GM12878 (cell line): ENCODE data around the gene ABHD2. TPM values are rescaled to one million over a fixed set of nuclear protein-coding genes. Genes with fewer than 3 reads are reported as not detected.
A peak's percentile ranks its signal among the peaks of the same experiment; 100 is the strongest.

Source experiments
- ATAC-seq: fragments of 200-7000 bp; cut with Tn5 transposase; 3 replicates; pipeline ENCODE4 v1.9.1; 2020; ENCODE audit warnings: mild to moderate bottlenecking, moderate library complexity
- BruUV-seq: library from RNA; stranded (reverse); fragments of 400-500 nt; replicated peaks from 2 replicates; lab custom pipeline; 2021; lab: Mats Ljungman, UMichigan
- CTCF ChIA-PET: fragments of 300-600 bp; sonication (Branson Sonifier 250); formaldehyde crosslinking; extraction: SDS; loops from one replicate; lab custom pipeline; 2021; ENCODE audit warnings: inconsistent platforms; lab: Yijun Ruan, JAX
- POLR2A ChIA-PET: fragments of 350-600 bp; formaldehyde crosslinking; extraction: SDS; loops from one replicate; lab custom pipeline; 2021; ENCODE audit warnings: inconsistent platforms; lab: Charles Lee
- RAD21 ChIA-PET: fragments of 300-600 bp; sonication (Branson Sonifier 250); formaldehyde crosslinking; loops from one replicate; lab custom pipeline; 2023; ENCODE audit warnings: antibody characterized with exemption; ENCODE audit not compliant: unreplicated experiment; lab: Charles Lee
- SMC1A ChIA-PET: fragments of 300-600 bp; sonication (Branson Sonifier 250); formaldehyde crosslinking; loops from one replicate; lab custom pipeline; 2023; ENCODE audit not compliant: unreplicated experiment, uncharacterized antibody; lab: Charles Lee
- DNase-seq: peaks from one replicate; pipeline ENCODE4 v3.0.0-alpha.2; 2011; ENCODE audit warnings: low read depth, low spot score
- FAIRE-seq: peaks from 3 replicates; lab custom pipeline; 2011; peaks lifted over from hg19 to GRCh38; lab: Jason Lieb, UNC
- H2AFZ ChIP-seq: 2 replicates; pipeline ENCODE4 v1.6.0; 2011; ENCODE audit warnings: low read depth, low read length, control low read depth; ENCODE audit not compliant: control insufficient read depth
- H3K27ac ChIP-seq: 2 replicates; pipeline ENCODE4 v1.5.1; 2011; ENCODE audit warnings: control low read depth; ENCODE audit not compliant: control insufficient read depth, insufficient read depth
- H3K27me3 ChIP-seq, 2 experiments: replicated peaks in 1 of 2; 2 replicates each; pipeline versions ENCODE4 v1.6.0 to v1.6.1; 2011; ENCODE audit warnings: low read length in 1 of 2; ENCODE audit not compliant: control insufficient read depth in 2 of 2, insufficient read depth in 2 of 2
- H3K36me3 ChIP-seq, 2 experiments: 2 replicates each; pipeline ENCODE4 v1.5.1; 2011; ENCODE audit warnings: low read length in 1 of 2; ENCODE audit not compliant: control insufficient read depth in 2 of 2, insufficient read depth in 2 of 2
- H3K4me1 ChIP-seq: 2 replicates; pipeline ENCODE4 v1.6.1; 2011; ENCODE audit warnings: mild to moderate bottlenecking, low read length, moderate library complexity, mixed read lengths; ENCODE audit not compliant: control insufficient read depth, insufficient read depth
- H3K4me2 ChIP-seq: 2 replicates; pipeline ENCODE4 v1.6.0; 2011; ENCODE audit warnings: control low read depth; ENCODE audit not compliant: control insufficient read depth, insufficient read depth
- H3K4me3 ChIP-seq: fragments of 200-600 bp; sonication (generic); 2 replicates; pipeline ENCODE4 v1.5.1; 2016
- H3K79me2 ChIP-seq: 2 replicates; pipeline ENCODE4 v1.6.0; 2011; ENCODE audit warnings: low read length; ENCODE audit not compliant: control insufficient read depth, insufficient read depth
- H3K9ac ChIP-seq: 2 replicates; pipeline ENCODE4 v1.8.0; 2011; ENCODE audit warnings: low read length, control low read depth, mixed read lengths; ENCODE audit not compliant: control insufficient read depth, insufficient read depth
- H3K9me3 ChIP-seq: replicated peaks from 3 replicates; pipeline ENCODE4 v1.5.1; 2011; ENCODE audit warnings: mild to moderate bottlenecking, low read length; ENCODE audit not compliant: control insufficient read depth, insufficient read depth
- H4K20me1 ChIP-seq: 2 replicates; pipeline ENCODE4 v1.6.0; 2011; ENCODE audit not compliant: control insufficient read depth, insufficient read depth
- EED ChIP-seq: sonication (generic); IDR thresholded peaks from 2 replicates; pipeline ENCODE4 v1.6.1; 2016; ENCODE audit warnings: antibody characterized with exemption, low read depth
- IKZF1 ChIP-seq: fragments of 450-650 bp; conservative IDR thresholded peaks from 2 replicates; pipeline ENCODE4 v1.6.1; 2017; ENCODE audit warnings: antibody characterized with exemption, mild to moderate bottlenecking
- SPI1 ChIP-seq: IDR thresholded peaks from 2 replicates; pipeline ENCODE4 v1.6.1; 2011; ENCODE audit warnings: low read depth, mild to moderate bottlenecking, low read length, moderate library complexity, borderline replicate concordance; ENCODE audit not compliant: insufficient read depth
- ZBED1 ChIP-seq: IDR thresholded peaks from 2 replicates; pipeline ENCODE4 v1.6.1; 2016; ENCODE audit warnings: borderline replicate concordance
- WGBS: methylation state at CpG from one replicate; pipeline ENCODE4 v1.1.6; 2016; ENCODE audit warnings: low lambda C conversion rate; ENCODE audit not compliant: insufficient replicate concordance, insufficient coverage; ENCODE audit errors: missing lambda C conversion rate; 5-methylcytosine and 5-hydroxymethylcytosine counted together
- in situ Hi-C: fragments of 300-500 bp; cut with MboI; formaldehyde crosslinking; loops from 9 replicates; pipeline ENCODE4 v1.14.3; 2018; ENCODE audit warnings: mixed read lengths
- intact Hi-C: fragments of 100-400 bp; cut with micrococcal nuclease; formaldehyde crosslinking; loops from one replicate; pipeline ENCODE4 v1.14.2; 2022; ENCODE audit not compliant: unreplicated experiment
- polyA plus RNA-seq, 11 experiments: library from polyadenylated mRNA; depleted of rRNA in 4 of 11; unstranded in 6 of 11; stranded (reverse) in 5 of 11; fragments of >200 nt; fragmentation: Nextera tagmentation in 4 of 11; fragmentation: Illumina TruSeq in 1 of 11; extraction: Ambion mirVana in 4 of 11; extraction: Trizol in 1 of 11; gene quantifications; 1 replicate in 1 of 11; 2 replicates in 10 of 11; pipeline versions ENCODE4 v1.2.1 to v1.2.3, GENCODE V29; 2011 to 2016; ENCODE audit warnings: inconsistent platforms in 2 of 11, missing spikeins in 2 of 11, low read depth in 1 of 11
- total RNA-seq, 4 experiments: library from RNA; depleted of rRNA in 3 of 4; stranded (reverse); fragments of >200 nt in 3 of 4; fragmentation: Illumina TruSeq in 1 of 4; extraction: Trizol in 1 of 4; gene quantifications; 2 replicates each; pipeline versions ENCODE4 v1.2.1 to v1.2.3, GENCODE V29; 2013 to 2021
- TF ChIP-seq, protein P1 (sequence below): IDR thresholded peaks from 2 replicates; pipeline ENCODE4 v1.6.1; 2012; ENCODE audit warnings: low read depth, low read length, improper control_type of control experiment
- TF ChIP-seq, protein P2 (sequence below): IDR thresholded peaks from 2 replicates; pipeline ENCODE4 v1.6.1; 2012; ENCODE audit warnings: low read length, inconsistent platforms
- TF ChIP-seq, protein P3 (sequence below): IDR thresholded peaks from 2 replicates; pipeline ENCODE4 v1.6.1; 2011; ENCODE audit warnings: borderline replicate concordance, low read depth, mild to moderate bottlenecking, moderate library complexity, low read length; ENCODE audit not compliant: insufficient read depth, poor library complexity, severe bottlenecking

ABHD2 gene
- total and polyA plus RNA-seq, 10 of the 15 experiments (the other 5 are each of a cell fraction or from before 2014, with no cell fraction given): 1.2 to 33.6 (median 20.4) TPM

DNA sequence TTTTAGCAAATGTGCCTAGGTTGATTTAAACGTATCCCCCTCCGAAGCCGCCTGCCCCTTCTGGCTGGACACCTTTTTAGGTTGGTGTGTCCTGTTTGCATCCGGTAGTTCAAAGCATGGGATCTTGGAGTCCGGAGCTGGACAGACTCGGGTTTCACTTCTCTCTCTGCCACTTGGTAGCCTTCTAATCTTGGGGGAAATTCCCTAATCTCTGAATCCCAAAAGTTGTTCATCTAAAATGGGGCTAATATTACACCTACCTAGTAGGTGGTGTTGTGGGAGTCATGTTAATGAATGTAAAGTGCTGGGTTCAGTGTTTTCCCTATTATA lies 156.3 kb downstream of the ABHD2 start:
- DNase-seq: no peak
- peak; percentile 54 for ATAC-seq
- POLR2A ChIA-PET: interaction anchor here (0.6 to 1.7 kb wide), 5 partner anchors 9 to 649 kb away, joined by 3 to 8 read pairs (median 3); partner anchors contain the start of genes AP3S2 and POLG
- H3K9ac ChIP-seq: peak overlapping the region; percentile 96
- H3K36me3 ChIP-seq: peaks cover 3 to 6% of the 10 kb centered on the region in 2 experiments
- no TSS peak for BruUV-seq
- WGBS: 2% methylated on average over 6 of the region's 6 CpGs
- SMC1A ChIA-PET: interaction anchor here (0.9 to 2.4 kb wide), 10 partner anchors 9 to 187 kb away, joined by 3 to 17 read pairs (median 3); partner anchors contain the start of gene ABHD2
- CTCF ChIA-PET: interaction anchor here (0.6 to 5.4 kb wide), 11 partner anchors 8 to 415 kb away, joined by 3 to 42 read pairs (median 4); no protein-coding TSS in a partner anchor
- peak overlapping the region; percentile 99 for H2AFZ ChIP-seq
- peaks cover 10% of the 10 kb centered on the region; the same call in 1 of the 2 replicates for H3K4me1 ChIP-seq
- intact Hi-C loops (loop anchor here (2.0 kb wide), 1 partner anchor 38 kb away; no protein-coding TSS in a partner anchor), in situ Hi-C loops (no loop called here)
- peaks cover 37% of the 10 kb centered on the region for H3K79me2 ChIP-seq
- peak overlapping the region; percentile 94 for H3K4me2 ChIP-seq
- peaks cover 3% of the 10 kb centered on the region; the same call in 1 of the 3 replicates for H3K9me3 ChIP-seq
- RAD21 ChIA-PET: interaction anchor here (0.6 to 4.0 kb wide), 7 partner anchors 9 to 262 kb away, joined by 3 to 32 read pairs (median 3); no protein-coding TSS in a partner anchor
- no peaks in the 10 kb centered on the region for H4K20me1 ChIP-seq
- peak overlapping the region; percentile 92 for H3K27ac ChIP-seq
- no peak for TF ChIP-seq IKZF1
- TF ChIP-seq SPI1: peak; percentile 59
- 0 out of 2 replicates have a peak, but pooled peaks have one; percentile 31 for TF ChIP-seq ZBED1
- no peak for FAIRE-seq
- no peaks in the 10 kb centered on the region for H3K27me3 ChIP-seq
- H3K4me3 ChIP-seq: peak overlapping the region; percentile 87

DNA sequence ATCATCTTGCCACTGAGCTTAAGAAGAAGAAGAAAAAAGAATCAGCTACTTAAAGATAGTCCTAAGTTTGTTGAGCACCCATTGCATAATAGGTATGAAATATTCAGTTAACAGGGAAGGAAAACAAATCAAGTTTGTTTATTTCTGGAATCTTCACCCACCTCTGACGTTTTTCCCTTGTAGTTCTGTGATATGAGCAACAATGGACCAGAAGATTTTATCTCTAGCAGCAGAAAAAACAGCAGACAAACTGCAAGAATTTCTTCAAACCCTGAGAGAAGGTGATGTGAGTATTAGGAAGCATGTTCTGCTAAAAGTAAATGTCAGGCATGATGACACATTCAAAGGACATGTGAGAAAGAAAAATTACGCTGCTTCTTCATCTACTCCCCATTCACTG lies 159.2 kb downstream of the ABHD2 start:
- H3K4me3 ChIP-seq: no peak overlapping the region
- ChIA-PET RAD21 (no interaction called here), CTCF (interaction anchor here (1.2 to 5.4 kb wide), 2 partner anchors 41 to 84 kb away, joined by 3 to 42 read pairs; no protein-coding TSS in a partner anchor), POLR2A (interaction anchor here (1.5 kb wide), 1 partner anchor 8 kb away, joined by 3 read pairs; no protein-coding TSS in a partner anchor)
- H2AFZ ChIP-seq: no peak overlapping the region
- FAIRE-seq (no peak), DNase-seq (no peak), ATAC-seq (no peak)
- no peaks in the 10 kb centered on the region for H3K27me3 ChIP-seq
- no peaks in the 10 kb centered on the region for H4K20me1 ChIP-seq
- H3K9ac ChIP-seq: no peak overlapping the region
- H3K4me2 ChIP-seq: peak overlapping the region; percentile 25; the same call in 1 of the 2 replicates
- no TSS peak for BruUV-seq
- H3K27ac ChIP-seq: no peak overlapping the region
- in situ Hi-C loops: no loop called here
- 50% methylated on average over 2 of the region's 2 CpGs for WGBS
- peaks cover 3 to 10% of the 10 kb centered on the region in 2 experiments for H3K36me3 ChIP-seq
- TF ChIP-seq, protein P1, sequence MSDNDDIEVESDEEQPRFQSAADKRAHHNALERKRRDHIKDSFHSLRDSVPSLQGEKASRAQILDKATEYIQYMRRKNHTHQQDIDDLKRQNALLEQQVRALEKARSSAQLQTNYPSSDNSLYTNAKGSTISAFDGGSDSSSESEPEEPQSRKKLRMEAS: no peak
- no peak for TF ChIP-seq EED
- TF ChIP-seq, protein P2, sequence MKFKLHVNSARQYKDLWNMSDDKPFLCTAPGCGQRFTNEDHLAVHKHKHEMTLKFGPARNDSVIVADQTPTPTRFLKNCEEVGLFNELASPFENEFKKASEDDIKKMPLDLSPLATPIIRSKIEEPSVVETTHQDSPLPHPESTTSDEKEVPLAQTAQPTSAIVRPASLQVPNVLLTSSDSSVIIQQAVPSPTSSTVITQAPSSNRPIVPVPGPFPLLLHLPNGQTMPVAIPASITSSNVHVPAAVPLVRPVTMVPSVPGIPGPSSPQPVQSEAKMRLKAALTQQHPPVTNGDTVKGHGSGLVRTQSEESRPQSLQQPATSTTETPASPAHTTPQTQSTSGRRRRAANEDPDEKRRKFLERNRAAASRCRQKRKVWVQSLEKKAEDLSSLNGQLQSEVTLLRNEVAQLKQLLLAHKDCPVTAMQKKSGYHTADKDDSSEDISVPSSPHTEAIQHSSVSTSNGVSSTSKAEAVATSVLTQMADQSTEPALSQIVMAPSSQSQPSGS: no peak
- TF ChIP-seq, protein P3, sequence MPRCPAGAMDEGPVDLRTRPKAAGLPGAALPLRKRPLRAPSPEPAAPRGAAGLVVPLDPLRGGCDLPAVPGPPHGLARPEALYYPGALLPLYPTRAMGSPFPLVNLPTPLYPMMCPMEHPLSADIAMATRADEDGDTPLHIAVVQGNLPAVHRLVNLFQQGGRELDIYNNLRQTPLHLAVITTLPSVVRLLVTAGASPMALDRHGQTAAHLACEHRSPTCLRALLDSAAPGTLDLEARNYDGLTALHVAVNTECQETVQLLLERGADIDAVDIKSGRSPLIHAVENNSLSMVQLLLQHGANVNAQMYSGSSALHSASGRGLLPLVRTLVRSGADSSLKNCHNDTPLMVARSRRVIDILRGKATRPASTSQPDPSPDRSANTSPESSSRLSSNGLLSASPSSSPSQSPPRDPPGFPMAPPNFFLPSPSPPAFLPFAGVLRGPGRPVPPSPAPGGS: no peak
- TF ChIP-seq, all 136 proteins: peak for 0
- H3K4me1 ChIP-seq: peaks cover 10% of the 10 kb centered on the region; the same call in 1 of the 2 replicates
- peaks cover 4% of the 10 kb centered on the region; the same call in 1 of the 3 replicates for H3K9me3 ChIP-seq
- H3K79me2 ChIP-seq: peaks cover 37% of the 10 kb centered on the region
- SMC1A ChIA-PET: interaction anchor here (0.5 to 1.4 kb wide), 2 partner anchors 41 to 1788 kb away, joined by 3 to 4 read pairs; no protein-coding TSS in a partner anchor
- intact Hi-C loops: no loop called here
